RWPE1 (cell line): ENCODE measurements around the gene MRTFB.

Experiments
- CTCF ChIA-PET: fragments of 350-600 bp; sonication (Branson Sonifier 250); formaldehyde crosslinking; extraction: SDS; loops from one replicate; lab custom pipeline; 2021; lab: Yijun Ruan, JAX
- POLR2A ChIA-PET: fragments of 400-600 bp; formaldehyde crosslinking; extraction: SDS; loops from one replicate; lab custom pipeline; 2020; ENCODE audit warnings: antibody characterized with exemption; ENCODE audit not compliant: low non-redundant PET; lab: Yijun Ruan, JAX
- DNase-seq: peaks from one replicate; pipeline ENCODE4 v3.0.0; 2012; ENCODE audit warnings: low spot score
- H3K27ac ChIP-seq: fragments of 450-650 bp; 2 replicates; pipeline ENCODE4 v1.5.1; 2017
- CTCF ChIP-seq: fragments of 450-650 bp; conservative IDR thresholded peaks from 2 replicates; pipeline ENCODE4 v1.5.1; 2017; ENCODE audit warnings: low read depth, mild to moderate bottlenecking

The MRTFB gene

DNA sequence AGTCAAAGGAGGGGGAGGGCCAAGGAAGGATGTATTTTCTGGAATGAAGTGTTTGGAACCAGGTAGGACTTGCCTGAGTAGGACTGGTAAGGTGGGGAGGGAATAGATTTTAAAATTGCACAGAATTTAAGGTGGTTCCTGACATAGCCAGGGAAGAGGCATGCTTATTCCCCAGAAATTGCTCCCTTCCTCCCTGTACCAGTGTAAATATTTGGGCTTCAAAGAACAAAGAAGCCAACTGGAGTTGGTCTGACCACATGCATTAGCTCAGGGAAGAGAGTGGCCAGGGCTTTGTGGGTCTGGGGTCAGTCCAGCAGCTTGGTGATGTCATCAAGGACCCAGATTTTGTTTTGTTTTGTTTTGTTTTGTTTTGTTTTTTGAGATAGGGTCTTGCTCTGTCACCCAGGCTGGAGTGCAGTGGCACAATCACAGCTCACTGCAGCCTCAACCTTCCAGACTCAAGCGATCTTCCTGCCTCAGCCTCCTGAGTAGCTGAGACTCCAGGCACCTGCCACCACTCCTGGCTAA is 9.3 kb upstream of the MRTFB start:
- DNase-seq: no peak
- no peak for TF ChIP-seq CTCF
- H3K27ac ChIP-seq: no peak overlapping the region
- POLR2A ChIA-PET: interaction anchor here (0.6 kb wide), 1 partner anchor 135 kb away, joined by 9 read pairs; no protein-coding TSS in a partner anchor
- CTCF ChIA-PET: interaction anchor here (0.7 to 1.2 kb wide), 2 partner anchors 138 kb away, joined by 3 read pairs; no protein-coding TSS in a partner anchor

DNA sequence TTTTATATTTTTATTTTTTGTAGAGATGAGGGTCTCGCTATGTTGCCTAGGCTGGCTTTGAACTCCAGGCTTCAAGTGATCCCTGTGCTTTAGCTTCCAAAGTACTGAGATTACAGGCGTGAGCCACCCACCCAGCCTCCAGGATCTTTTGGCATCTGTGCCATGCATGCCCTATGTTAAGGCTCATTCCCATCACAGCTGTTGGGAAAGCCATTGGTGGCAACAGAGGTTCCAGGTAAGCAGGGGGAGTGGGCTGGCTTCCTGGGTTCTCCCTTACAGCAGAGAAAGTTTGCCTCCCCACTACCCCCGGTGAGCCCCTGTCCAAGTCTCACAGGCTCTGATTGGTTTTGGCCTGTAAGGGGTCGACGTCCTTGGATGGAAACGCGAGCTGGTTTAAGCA is 8.9 kb upstream of the MRTFB start:
- TF ChIP-seq CTCF: no peak
- ChIA-PET POLR2A (no interaction called here), CTCF (interaction anchor here (0.7 to 1.2 kb wide), 3 partner anchors 81 to 427 kb away, joined by 3 to 4 read pairs (median 3); no protein-coding TSS in a partner anchor)
- no peak for DNase-seq
- no peak overlapping the region for H3K27ac ChIP-seq

DNA sequence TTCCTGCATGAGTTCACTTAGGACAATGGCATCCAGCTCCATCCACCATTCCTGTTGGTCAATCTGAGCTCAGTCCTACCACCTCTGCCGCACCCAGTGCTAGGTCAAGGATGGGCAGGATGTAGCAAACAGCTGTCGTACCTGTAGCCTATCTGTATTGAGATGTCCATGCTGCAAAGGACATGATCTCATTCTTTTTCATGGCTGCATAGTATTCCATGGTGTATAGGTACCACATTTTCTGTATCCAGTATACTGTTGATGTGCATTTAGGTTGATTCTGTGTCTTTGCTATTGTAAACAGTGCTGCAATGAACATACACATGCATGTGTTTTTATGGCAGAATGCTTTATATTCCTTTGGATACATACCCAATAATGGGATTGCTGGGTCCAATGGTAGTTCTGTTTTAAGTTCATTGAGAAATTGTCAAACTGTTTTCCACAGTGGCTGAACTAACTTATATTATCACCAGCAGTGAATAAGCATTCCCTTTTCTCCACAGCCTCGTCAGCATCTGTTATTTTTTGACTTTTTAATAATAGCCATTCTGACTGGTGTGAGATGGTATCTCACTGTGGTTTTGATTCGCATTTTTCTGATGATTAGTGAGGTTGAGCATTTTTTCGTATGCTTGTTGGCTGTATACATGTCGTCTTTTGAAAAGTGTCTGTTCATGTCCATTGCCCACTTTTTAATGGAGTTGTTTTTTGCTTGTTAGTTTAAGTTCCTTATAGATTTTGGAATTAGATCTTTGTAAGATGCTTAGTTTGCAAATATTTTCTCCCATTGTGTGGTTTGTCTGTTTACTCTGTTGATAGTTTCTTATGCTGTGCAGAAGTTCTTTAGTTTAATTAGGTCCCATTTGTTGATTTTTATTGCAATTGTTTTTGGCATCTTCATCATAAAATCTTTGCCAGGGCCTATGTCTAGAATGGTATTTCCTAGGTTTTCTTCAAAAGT is 7.2 kb upstream of the MRTFB start:
- CTCF ChIA-PET: no interaction called here
- POLR2A ChIA-PET: no interaction called here
- no peak for DNase-seq

DNA sequence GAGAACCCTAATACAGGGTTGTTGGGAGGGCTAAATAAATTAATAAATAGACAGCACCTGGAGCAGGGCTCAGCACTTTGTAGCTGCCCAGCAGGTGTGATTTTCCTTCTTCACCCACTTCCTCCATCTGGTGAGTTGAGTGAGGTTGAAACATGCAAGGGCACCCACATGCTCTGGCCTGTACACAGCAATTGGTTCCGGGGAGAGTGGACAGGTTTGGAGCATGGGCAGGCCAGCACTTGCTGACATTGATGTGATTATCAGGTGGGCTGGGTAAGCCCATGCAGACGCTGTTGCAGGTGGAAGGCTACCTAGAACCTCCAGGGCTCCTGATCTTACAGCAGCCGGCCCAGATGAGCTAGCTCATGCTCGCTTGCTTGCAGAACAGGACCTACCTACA is 1.3 kb upstream of the MRTFB start:
- no peak for TF ChIP-seq CTCF
- no peak overlapping the region for H3K27ac ChIP-seq
- ChIA-PET CTCF (no interaction called here), POLR2A (no interaction called here)
- no peak for DNase-seq

More for the DNA sequence above, 7.2 kb upstream of the MRTFB start:
- H3K27ac ChIP-seq: no peak overlapping the region
- TF ChIP-seq CTCF: no peak

DNA sequence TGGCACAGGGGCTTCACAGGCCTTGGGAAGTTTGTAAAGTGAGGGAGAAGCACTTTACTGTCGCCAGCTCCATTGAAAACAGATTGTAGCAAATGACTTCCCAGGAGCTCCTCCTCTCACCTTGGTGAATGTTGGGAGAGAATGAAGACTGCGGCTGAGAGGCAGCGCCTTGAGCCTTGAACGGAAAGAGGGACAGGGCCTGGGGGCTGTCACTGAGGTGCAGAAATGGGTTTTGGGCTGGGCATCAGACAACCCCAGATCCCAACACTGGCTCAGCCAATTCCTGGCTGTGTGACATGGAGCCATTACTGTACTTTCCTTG is 603 bp upstream of the MRTFB start:
- peak; percentile 13 for DNase-seq
- no peak for TF ChIP-seq CTCF
- CTCF ChIA-PET: no interaction called here
- POLR2A ChIA-PET: no interaction called here
- peak overlapping the region; percentile 72 for H3K27ac ChIP-seq

DNA sequence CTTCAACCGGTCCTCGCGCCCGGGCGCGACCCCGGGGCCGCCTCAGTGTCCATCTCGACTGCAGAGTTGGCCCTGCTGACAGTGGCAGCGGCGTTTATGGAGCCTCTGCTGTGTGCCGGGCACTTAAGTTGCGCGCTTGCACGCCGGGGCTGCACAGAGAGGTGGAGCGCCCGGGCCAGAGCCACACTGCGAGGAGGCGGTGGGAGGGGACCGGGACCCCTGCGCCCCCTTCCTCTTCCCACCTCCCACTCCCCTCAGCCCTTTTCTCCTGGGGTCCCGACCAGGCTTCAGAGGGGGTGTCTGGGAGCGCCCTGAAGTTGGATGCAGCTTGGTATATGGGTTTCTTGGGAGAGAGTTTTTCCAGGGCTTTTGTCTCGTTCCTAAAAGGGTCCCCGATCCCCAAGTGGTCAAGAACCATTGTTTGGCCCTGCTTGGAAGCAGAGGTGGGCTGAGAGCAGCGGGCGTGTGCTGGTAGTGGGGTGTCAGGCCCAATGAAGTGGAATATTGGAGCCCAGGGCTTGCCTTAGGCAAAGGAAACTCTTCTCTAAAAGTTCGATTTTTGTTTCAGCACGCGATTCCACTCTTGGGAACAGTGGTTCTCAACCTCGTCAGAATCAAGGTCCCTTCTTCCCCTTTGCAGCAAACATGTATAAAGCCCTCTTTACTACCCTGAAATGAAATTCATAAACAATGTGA is 605 bp downstream of the MRTFB start:
- no peak for TF ChIP-seq CTCF
- peak overlapping the region; percentile 72 for H3K27ac ChIP-seq
- ChIA-PET CTCF (no interaction called here), POLR2A (no interaction called here)
- no peak for DNase-seq
